Uterus (tissue), 2 donors: ENCODE data around the gene FKBP7.

Source experiments
- CTCF ChIP-seq, 4 experiments: fragments of 200-600 bp in 2 of 4; fragments of 450-650 bp in 2 of 4; sonication (generic) in 2 of 4; IDR thresholded peaks; one replicate each; pipeline ENCODE4 v1.5.1; 2016 to 2019; ENCODE audit warnings: antibody characterized with exemption in 4 of 4, mild to moderate bottlenecking in 2 of 4, moderate library complexity in 1 of 4
- POLR2A ChIP-seq, 2 donors: fragments of 450-650 bp; IDR thresholded peaks; one replicate each; pipeline ENCODE4 v1.6.1; 2016; ENCODE audit warnings: antibody characterized with exemption in 2 of 2, mild to moderate bottlenecking in 1 of 2, moderate library complexity in 1 of 2

- TF ChIP-seq POLR2A (IDR thresholded peaks at IDR 0.05): no peak
- no peak for TF ChIP-seq CTCF (IDR thresholded peaks at IDR 0.05)
Observed at GRCh38 chr2:178506101-178506500, 27.7 kb upstream of the FKBP7 start.
